CD4-positive, alpha-beta T cell (primary cell): ENCODE results near the gene GFPT2. TPM values are rescaled to one million over a fixed set of nuclear protein-coding genes. Genes with fewer than 3 reads are reported as not detected.

Experiments
- ATAC-seq: fragments of 200-7000 bp; cut with Tn5 transposase; one replicate; pipeline ENCODE4 v1.10.0; 2022; ENCODE audit warnings: mild to moderate bottlenecking; ENCODE audit not compliant: poor library complexity
- CTCF ChIA-PET: fragments of 350-600 bp; sonication (Branson Sonifier 250); formaldehyde crosslinking; loops from one replicate; lab custom pipeline; 2021; ENCODE audit warnings: antibody characterized with exemption, inconsistent platforms; lab: Charles Lee
- POLR2A ChIA-PET: fragments of 350-600 bp; sonication (Branson Sonifier 250); formaldehyde crosslinking; loops from one replicate; lab custom pipeline; 2021; ENCODE audit warnings: antibody characterized with exemption, inconsistent platforms; lab: Charles Lee
- DNase-seq, 14 experiments: peaks; one replicate each; pipeline ENCODE4 v3.0.0-alpha.2; 2013 to 2020; ENCODE audit warnings: mixed read lengths in 2 of 14
- H3K27ac ChIP-seq, 2 donors: one replicate each; pipeline versions ENCODE4 v1.5.1 to v1.7.0; 2013; ENCODE audit warnings: low read length in 2 of 2, low read depth in 1 of 2, mild to moderate bottlenecking in 1 of 2
- H3K27me3 ChIP-seq, 2 experiments: 1 replicate in 1 of 2; 2 replicates in 1 of 2; pipeline versions ENCODE4 v1.6.1 to v1.7.0; 2013; ENCODE audit warnings: low read length in 2 of 2, control low read depth in 1 of 2, mild to moderate bottlenecking in 1 of 2, moderate library complexity in 1 of 2; ENCODE audit not compliant: insufficient read depth in 2 of 2, control insufficient read depth in 1 of 2
- H3K36me3 ChIP-seq: one replicate; pipeline ENCODE4 v1.6.1; 2013; ENCODE audit warnings: low read length, control low read depth; ENCODE audit not compliant: insufficient read depth
- H3K4me1 ChIP-seq: one replicate; pipeline ENCODE4 v1.6.1; 2013; ENCODE audit warnings: low read length, control low read depth; ENCODE audit not compliant: insufficient read depth
- H3K4me3 ChIP-seq: one replicate; pipeline ENCODE4 v1.5.1; 2013; ENCODE audit warnings: mild to moderate bottlenecking, low read length, moderate library complexity
- H3K9me3 ChIP-seq, 2 experiments: 1 replicate in 1 of 2; 2 replicates in 1 of 2; pipeline versions ENCODE4 v1.6.1 to v1.7.0; 2013; ENCODE audit warnings: low read length in 2 of 2, mild to moderate bottlenecking in 2 of 2, control low read depth in 1 of 2, moderate library complexity in 1 of 2; ENCODE audit not compliant: control insufficient read depth in 1 of 2, insufficient read depth in 1 of 2
- H3K27ac Mint-ChIP-seq: one replicate; pipeline ENCODE4 v1.8.0; 2020; ENCODE audit warnings: mixed read lengths
- H3K27me3 Mint-ChIP-seq: one replicate; pipeline ENCODE4 v1.8.0; 2021; ENCODE audit warnings: mixed read lengths
- H3K36me3 Mint-ChIP-seq: one replicate; pipeline ENCODE4 v1.8.0; 2021; ENCODE audit warnings: low read depth, mixed read lengths
- H3K4me1 Mint-ChIP-seq: one replicate; pipeline ENCODE4 v1.8.0; 2021; ENCODE audit warnings: low read depth, mixed read lengths
- H3K4me3 Mint-ChIP-seq: one replicate; pipeline ENCODE4 v1.8.0; 2020; ENCODE audit warnings: mild to moderate bottlenecking, mixed read lengths
- H3K9me3 Mint-ChIP-seq: one replicate; pipeline ENCODE4 v1.8.0; 2020; ENCODE audit warnings: mixed read lengths
- intact Hi-C, 2 experiments: fragments of 100-400 bp; cut with DNase I in 1 of 2; cut with micrococcal nuclease in 1 of 2; formaldehyde crosslinking; loops; one replicate each; pipeline versions ENCODE4 v1.15.1 to v1.9.0; 2023 to 2025; cut with DNase I, micrococcal nuclease
- total RNA-seq, 174 experiments: library from RNA in 2 of 174; stranded (reverse) in 2 of 174; gene quantifications; one replicate each; pipeline ENCODE4 v1.2.3 and lab custom pipeline; 2021 to 2026
- TF ChIP-seq, protein P1 (sequence below): fragments of 200-600 bp; IDR thresholded peaks from one replicate; pipeline ENCODE4 v1.8.0; 2022; ENCODE audit warnings: antibody characterized with exemption, mild to moderate bottlenecking

Gene GFPT2
- total RNA-seq, 2 experiments from 2014 or later = 1.1 to 1.5 TPM

GRCh38 chr5:180378438-180379344 is 25.6 kb upstream of the GFPT2 start:
- POLR2A ChIA-PET = no interaction called here
- CTCF ChIA-PET = no interaction called here
- intact Hi-C loops = no loop called here

DNA sequence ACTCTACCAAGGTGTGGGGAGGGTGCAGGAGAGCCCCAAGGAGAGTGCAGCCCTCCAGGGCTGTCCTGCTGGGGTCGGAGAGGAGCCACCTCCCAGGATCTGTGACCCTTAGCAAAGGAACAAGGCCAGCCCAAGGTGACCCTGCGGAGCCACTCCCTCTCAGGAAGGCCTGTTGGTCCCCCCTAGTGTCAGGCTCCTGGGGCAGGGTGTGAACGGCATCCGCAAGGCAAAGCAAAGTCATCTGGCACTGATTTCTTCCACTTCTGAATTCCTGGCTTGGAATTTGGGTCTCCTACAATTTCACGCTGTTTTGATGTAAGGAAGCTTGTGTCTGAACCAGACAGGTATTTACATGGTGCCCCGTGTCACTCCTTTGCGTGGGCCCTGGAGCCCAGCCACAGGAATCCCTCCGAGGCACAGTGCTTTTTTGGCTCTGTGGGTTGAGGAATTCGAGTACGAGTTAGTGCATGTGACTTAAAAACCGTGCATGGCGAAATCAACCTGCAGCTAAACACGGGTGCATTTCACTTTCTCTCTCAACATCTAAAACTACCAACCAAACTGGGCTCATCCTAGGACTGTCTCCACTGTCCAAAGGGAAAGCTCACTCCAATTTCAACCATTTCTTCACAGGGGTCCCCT is 24.5 kb upstream of the GFPT2 start:
- Mint-ChIP-seq H3K4me3 (no peak overlapping the region), H3K27me3 (no peaks in the 10 kb centered on the region), H3K4me1 (no peaks in the 10 kb centered on the region), H3K36me3 (no peaks in the 10 kb centered on the region), H3K27ac (no peak overlapping the region), H3K9me3 (no peaks in the 10 kb centered on the region)
- peaks cover 0 to 4% of the 10 kb centered on the region in 2 experiments for H3K9me3 ChIP-seq
- CTCF ChIA-PET = no interaction called here
- ATAC-seq (no peak), DNase-seq (no peak)
- no peaks in the 10 kb centered on the region for H3K27me3 ChIP-seq
- H3K36me3 ChIP-seq = no peaks in the 10 kb centered on the region
- H3K4me3 ChIP-seq = no peak overlapping the region
- POLR2A ChIA-PET = no interaction called here
- no peak overlapping the region for H3K27ac ChIP-seq
- TF ChIP-seq, protein P1, sequence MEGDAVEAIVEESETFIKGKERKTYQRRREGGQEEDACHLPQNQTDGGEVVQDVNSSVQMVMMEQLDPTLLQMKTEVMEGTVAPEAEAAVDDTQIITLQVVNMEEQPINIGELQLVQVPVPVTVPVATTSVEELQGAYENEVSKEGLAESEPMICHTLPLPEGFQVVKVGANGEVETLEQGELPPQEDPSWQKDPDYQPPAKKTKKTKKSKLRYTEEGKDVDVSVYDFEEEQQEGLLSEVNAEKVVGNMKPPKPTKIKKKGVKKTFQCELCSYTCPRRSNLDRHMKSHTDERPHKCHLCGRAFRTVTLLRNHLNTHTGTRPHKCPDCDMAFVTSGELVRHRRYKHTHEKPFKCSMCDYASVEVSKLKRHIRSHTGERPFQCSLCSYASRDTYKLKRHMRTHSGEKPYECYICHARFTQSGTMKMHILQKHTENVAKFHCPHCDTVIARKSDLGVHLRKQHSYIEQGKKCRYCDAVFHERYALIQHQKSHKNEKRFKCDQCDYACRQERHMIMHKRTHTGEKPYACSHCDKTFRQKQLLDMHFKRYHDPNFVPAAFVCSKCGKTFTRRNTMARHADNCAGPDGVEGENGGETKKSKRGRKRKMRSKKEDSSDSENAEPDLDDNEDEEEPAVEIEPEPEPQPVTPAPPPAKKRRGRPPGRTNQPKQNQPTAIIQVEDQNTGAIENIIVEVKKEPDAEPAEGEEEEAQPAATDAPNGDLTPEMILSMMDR = no peak
- H3K4me1 ChIP-seq = no peaks in the 10 kb centered on the region
- intact Hi-C loops = no loop called here

More at GRCh38 chr5:180378438-180379344, 25.6 kb upstream of the GFPT2 start:
- H3K27ac ChIP-seq = no peak overlapping the region
- no peaks in the 10 kb centered on the region for H3K36me3 Mint-ChIP-seq
- H3K36me3 ChIP-seq = no peaks in the 10 kb centered on the region
- DNase-seq (no peak), ATAC-seq (no peak)
- no peaks in the 10 kb centered on the region for H3K27me3 ChIP-seq
- H3K4me1 ChIP-seq = no peaks in the 10 kb centered on the region
- H3K27me3 Mint-ChIP-seq = no peaks in the 10 kb centered on the region
- H3K4me3 Mint-ChIP-seq = no peak overlapping the region
- H3K9me3 ChIP-seq = peaks cover 0 to 10% of the 10 kb centered on the region in 2 experiments
- TF ChIP-seq, protein P1 = no peak
- no peaks in the 10 kb centered on the region for H3K9me3 Mint-ChIP-seq
- no peak overlapping the region for H3K27ac Mint-ChIP-seq
- no peaks in the 10 kb centered on the region for H3K4me1 Mint-ChIP-seq
- no peak overlapping the region for H3K4me3 ChIP-seq

GRCh38 chr5:180376511-180376910 is 23.4 kb upstream of the GFPT2 start:
- Mint-ChIP-seq H3K36me3 (no peaks in the 10 kb centered on the region), H3K27me3 (no peaks in the 10 kb centered on the region), H3K4me1 (no peaks in the 10 kb centered on the region), H3K4me3 (no peak overlapping the region), H3K9me3 (no peaks in the 10 kb centered on the region), H3K27ac (no peak overlapping the region)
- TF ChIP-seq, protein P1 = no peak
- H3K27ac ChIP-seq = no peak overlapping the region
- no peak for ATAC-seq
- intact Hi-C loops = no loop called here
- DNase-seq = no peak
- no peaks in the 10 kb centered on the region for H3K27me3 ChIP-seq
- CTCF ChIA-PET = no interaction called here
- no peaks in the 10 kb centered on the region for H3K36me3 ChIP-seq
- no peaks in the 10 kb centered on the region for H3K4me1 ChIP-seq
- no peak overlapping the region for H3K4me3 ChIP-seq
- H3K9me3 ChIP-seq = no peaks in the 10 kb centered on the region
- POLR2A ChIA-PET = no interaction called here
